Measurements from ENCODE around the gene SPG11.

The SPG11 gene

DNA sequence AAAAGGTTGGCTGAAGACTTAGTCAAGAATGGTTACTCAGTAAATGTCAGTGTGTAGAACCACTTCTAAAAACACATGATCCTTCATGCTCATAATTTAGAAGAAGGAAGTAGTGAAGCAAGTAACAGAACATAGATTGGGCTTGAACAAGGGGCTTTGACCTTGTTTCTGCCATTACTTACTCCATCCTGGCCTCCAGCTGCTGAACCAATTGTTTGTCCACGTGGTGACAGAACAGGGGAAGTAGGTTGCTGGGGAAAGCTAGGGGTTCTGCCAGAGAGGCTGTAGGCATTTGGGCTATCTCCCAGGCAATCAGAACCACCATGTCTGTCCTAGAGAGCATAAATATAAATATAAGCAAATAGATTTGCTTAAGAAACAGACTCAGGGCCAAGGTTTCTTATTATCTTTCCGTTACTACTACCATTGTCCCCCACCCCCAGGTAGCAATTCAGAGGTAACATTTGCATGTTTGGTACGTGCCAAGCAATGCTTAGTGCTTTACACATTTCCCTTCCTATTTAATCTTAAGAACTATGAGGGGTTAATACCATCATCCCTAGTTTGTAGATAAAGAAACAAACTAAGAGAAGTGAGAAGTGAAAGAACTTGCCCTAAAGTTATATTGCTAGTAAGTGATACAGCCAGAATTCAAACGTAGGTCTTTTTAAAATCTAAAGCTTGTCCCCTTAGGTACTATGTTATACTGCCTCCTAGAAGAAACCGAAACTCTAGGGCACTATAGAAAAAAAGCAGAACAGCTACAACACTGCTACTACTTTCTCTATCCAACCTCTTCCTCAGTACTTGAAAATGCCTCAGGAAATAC lies 3.0 kb upstream of the SPG11 start:
- Mint-ChIP-seq H3K4me1 (peaks cover 48% of the 10 kb centered on the region), H3K27me3 (no peaks in the 10 kb centered on the region), H3K36me3 (no peaks in the 10 kb centered on the region), H3K27ac (peak overlapping the region; percentile 96), H3K9me3 (no peaks in the 10 kb centered on the region), H3K4me3 (peak overlapping the region; percentile 78)
- ATAC-seq (ENCODE audit: low read depth) (peak; percentile 18), DNase-seq (ENCODE audit: low spot score in 2 of 2) (peak in 1 of 2 donors; percentile 36)

DNA sequence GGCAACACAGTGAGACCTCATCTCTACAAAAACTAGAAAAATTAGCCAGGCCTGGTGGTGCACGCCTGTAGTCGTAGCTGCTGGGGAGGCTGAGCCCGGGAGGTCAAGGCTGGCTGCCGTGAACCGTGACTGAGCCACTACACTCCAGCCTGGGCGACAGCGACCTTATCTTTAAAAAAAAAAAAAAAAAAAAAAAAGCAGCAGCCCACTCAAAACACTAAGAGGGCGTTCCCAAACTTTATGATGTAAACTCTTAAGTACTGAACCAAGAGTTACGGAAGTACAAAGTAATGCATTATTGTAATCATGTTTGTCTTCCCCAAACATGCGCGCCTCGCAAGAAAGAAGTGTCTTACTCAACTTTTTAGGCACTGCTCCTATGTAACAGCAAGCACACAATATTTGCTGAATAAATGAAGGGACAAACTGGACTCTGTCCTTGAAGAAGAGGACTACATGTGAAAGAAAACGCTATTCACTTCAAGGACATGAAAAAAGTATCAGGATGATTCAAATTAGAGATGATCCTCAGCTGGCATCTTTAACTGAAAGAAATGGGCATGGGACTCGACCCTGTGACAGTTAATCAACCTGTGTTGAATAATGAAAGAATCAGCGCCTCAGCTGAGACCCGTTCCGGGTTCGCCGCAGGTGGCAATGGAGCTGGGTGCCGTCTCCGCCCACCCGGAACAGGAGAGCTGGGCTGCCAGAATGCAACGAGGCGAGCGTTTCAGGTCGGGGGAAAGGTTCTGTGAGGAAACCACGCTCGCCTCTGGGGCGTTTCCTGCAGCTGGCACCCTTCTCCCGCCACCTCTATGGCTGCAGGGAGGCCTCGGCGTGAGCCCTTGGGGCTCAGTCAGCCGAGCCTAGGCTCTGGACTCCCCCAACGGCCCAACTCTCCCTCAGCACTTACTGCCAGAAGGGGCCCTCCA lies 718 bp downstream of the SPG11 start:
- ATAC-seq (ENCODE audit: low read depth): peak; percentile 67
- DNase-seq (ENCODE audit: low spot score in 2 of 2): peak; percentile 76 to 81
- Mint-ChIP-seq H3K4me3 (peak overlapping the region; percentile 99), H3K27me3 (no peaks in the 10 kb centered on the region), H3K9me3 (no peaks in the 10 kb centered on the region), H3K4me1 (peaks cover 33% of the 10 kb centered on the region), H3K36me3 (peaks cover 8% of the 10 kb centered on the region), H3K27ac (peak overlapping the region; percentile 96)

GRCh38 chr15:44661576-44661975 lies 1.9 kb downstream of the SPG11 start:
- H3K27ac Mint-ChIP-seq: peak overlapping the region; percentile 96
- H3K9me3 Mint-ChIP-seq: no peaks in the 10 kb centered on the region
- H3K36me3 Mint-ChIP-seq: peaks cover 12% of the 10 kb centered on the region
- H3K4me1 Mint-ChIP-seq: peaks cover 25% of the 10 kb centered on the region
- no peak for ATAC-seq (ENCODE audit: low read depth)
- H3K27me3 Mint-ChIP-seq: no peaks in the 10 kb centered on the region
- no peak for DNase-seq (ENCODE audit: low spot score in 2 of 2)
- peak overlapping the region; percentile 62 for H3K4me3 Mint-ChIP-seq

DNA sequence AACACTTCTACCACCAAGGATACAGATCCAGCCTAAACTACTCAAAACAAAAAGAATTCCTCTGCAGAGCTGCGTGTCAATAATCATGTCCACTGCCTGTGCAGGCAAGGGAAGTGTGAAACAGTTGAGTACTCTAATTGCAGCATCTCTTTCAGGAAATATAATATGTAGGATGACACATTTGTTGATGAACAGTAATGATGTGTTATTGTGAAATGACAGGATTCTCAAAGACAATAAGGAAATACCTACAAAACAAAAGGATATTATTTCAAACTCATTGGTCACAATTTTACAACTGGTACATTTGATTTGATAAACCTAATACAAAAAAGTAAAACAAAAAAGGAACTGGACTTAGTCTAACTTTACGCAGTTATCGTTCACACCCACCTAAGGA lies 4.4 kb downstream of the SPG11 start:
- Mint-ChIP-seq H3K27ac (peak overlapping the region; percentile 35), H3K9me3 (no peaks in the 10 kb centered on the region), H3K36me3 (peaks cover 22% of the 10 kb centered on the region), H3K4me3 (no peak overlapping the region), H3K27me3 (no peaks in the 10 kb centered on the region), H3K4me1 (peaks cover 20% of the 10 kb centered on the region)
- no peak for DNase-seq (ENCODE audit: low spot score in 2 of 2)
- no peak for ATAC-seq (ENCODE audit: low read depth)

- no peaks in the 10 kb centered on the region for H3K9me3 Mint-ChIP-seq
- DNase-seq (ENCODE audit: low spot score in 2 of 2): no peak
- ATAC-seq (ENCODE audit: low read depth): no peak
Observed at GRCh38 chr15:44657378-44657777, 6.1 kb downstream of the SPG11 start.

DNA sequence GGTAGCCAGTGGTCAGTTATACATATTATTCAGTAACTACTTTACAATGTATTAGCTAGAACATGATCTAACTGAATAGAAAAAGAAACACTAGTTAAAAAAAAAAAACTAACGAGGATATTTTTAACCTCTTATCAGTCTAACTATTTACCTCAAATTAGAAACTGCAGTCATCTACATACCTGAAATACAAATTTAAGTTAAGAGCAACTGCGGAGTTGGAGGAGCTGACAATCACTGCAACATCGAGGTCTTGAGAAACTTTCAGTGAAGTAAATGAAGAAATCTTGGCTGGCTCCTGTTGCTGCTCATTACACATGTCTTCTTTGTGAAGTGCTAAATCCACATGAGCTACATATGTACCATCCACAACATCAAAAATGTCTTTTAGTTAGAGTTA lies 6.5 kb downstream of the SPG11 start:
- ATAC-seq (ENCODE audit: low read depth) (no peak), DNase-seq (ENCODE audit: low spot score in 2 of 2) (no peak)
- Mint-ChIP-seq H3K9me3 (no peaks in the 10 kb centered on the region), H3K4me3 (no peak overlapping the region), H3K27ac (no peak overlapping the region), H3K27me3 (no peaks in the 10 kb centered on the region), H3K4me1 (peaks cover 22% of the 10 kb centered on the region), H3K36me3 (peaks cover 30% of the 10 kb centered on the region)

More at GRCh38 chr15:44657378-44657777, 6.1 kb downstream of the SPG11 start:
- H3K27me3 Mint-ChIP-seq: no peaks in the 10 kb centered on the region
- peaks cover 23% of the 10 kb centered on the region for H3K4me1 Mint-ChIP-seq
- H3K36me3 Mint-ChIP-seq: peaks cover 30% of the 10 kb centered on the region
- H3K4me3 Mint-ChIP-seq: no peak overlapping the region
- no peak overlapping the region for H3K27ac Mint-ChIP-seq

DNA sequence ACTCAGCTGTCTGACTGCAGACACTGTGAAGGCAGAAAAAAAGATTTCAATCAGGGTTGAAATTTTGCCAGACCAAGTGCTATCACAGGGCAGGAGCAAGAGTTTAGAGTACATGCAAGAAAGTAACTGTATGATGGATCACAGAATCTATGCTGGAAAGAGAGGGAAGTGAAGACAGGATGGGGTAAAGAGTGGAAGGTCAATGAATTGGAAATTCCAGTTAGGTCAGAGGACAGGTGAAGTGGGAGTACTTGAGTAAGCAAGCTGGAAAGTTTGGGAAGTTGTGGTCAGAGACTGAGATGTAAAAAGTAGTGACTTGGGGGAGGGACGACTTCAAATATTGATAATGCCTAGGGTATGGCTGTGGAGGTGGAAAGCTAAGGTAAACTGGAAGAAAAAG lies 7.2 kb downstream of the SPG11 start:
- H3K4me1 Mint-ChIP-seq: peaks cover 20% of the 10 kb centered on the region
- H3K27me3 Mint-ChIP-seq: no peaks in the 10 kb centered on the region
- H3K36me3 Mint-ChIP-seq: peaks cover 35% of the 10 kb centered on the region
- no peak for ATAC-seq (ENCODE audit: low read depth)
- no peaks in the 10 kb centered on the region for H3K9me3 Mint-ChIP-seq
- DNase-seq (ENCODE audit: low spot score in 2 of 2): no peak
- H3K27ac Mint-ChIP-seq: peak overlapping the region; percentile 22
- H3K4me3 Mint-ChIP-seq: no peak overlapping the region

- DNase-seq (ENCODE audit: low spot score in 2 of 2) (no peak), ATAC-seq (ENCODE audit: low read depth) (no peak)
- Mint-ChIP-seq H3K36me3 (peaks cover 37% of the 10 kb centered on the region), H3K9me3 (no peaks in the 10 kb centered on the region), H3K4me1 (peaks cover 16% of the 10 kb centered on the region), H3K27ac (no peak overlapping the region), H3K4me3 (no peak overlapping the region), H3K27me3 (no peaks in the 10 kb centered on the region)
Observed at GRCh38 chr15:44654858-44655257, 8.6 kb downstream of the SPG11 start.

DNA sequence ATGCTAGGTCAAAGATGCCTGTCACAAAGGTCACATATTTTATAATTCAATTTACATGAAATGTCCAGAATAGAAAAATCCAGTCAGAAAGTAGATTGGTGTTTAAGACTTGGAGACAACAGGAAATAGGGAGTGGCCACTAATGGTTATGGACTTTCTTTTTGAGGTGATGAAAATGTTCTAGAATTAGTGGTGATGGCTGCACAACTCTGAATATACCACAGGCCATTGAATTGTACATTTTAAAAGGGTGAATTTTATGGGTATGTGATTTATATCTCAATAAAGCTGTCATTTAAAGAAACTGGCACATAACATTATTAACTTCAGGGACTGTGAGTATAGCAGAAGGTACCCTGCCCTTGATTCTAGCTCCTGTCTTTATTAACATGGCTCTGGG lies 15.8 kb downstream of the SPG11 start:
- peak overlapping the region; percentile 41 for H3K27ac Mint-ChIP-seq
- peaks cover 7% of the 10 kb centered on the region for H3K9me3 Mint-ChIP-seq
- peaks cover 43% of the 10 kb centered on the region for H3K36me3 Mint-ChIP-seq
- no peak overlapping the region for H3K4me3 Mint-ChIP-seq
- no peaks in the 10 kb centered on the region for H3K27me3 Mint-ChIP-seq
- no peak for DNase-seq (ENCODE audit: low spot score in 2 of 2)
- ATAC-seq (ENCODE audit: low read depth): no peak
- peaks cover 32% of the 10 kb centered on the region for H3K4me1 Mint-ChIP-seq

DNA sequence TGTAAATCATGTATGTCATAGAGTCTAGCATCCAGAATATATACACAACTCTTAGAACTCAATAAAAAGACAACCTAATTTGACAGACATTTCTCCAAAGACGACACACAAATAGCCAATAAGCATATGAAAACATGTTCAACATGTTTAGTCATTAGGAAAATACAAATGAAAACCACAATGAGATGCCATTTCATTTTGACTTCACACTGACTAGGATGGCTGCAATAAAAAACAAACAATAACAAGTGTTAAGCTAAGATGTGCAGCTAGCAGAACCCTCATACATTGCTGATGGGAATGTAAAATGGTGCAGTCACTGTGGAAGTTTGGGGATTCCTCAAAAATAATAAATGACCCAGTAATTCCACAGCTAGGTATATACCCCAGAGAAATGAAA lies 16.4 kb downstream of the SPG11 start:
- peak overlapping the region; percentile 64 for H3K27ac Mint-ChIP-seq
- DNase-seq (ENCODE audit: low spot score in 2 of 2) (no peak), ATAC-seq (ENCODE audit: low read depth) (no peak)
- no peak overlapping the region for H3K4me3 Mint-ChIP-seq
- H3K9me3 Mint-ChIP-seq: peaks cover 7% of the 10 kb centered on the region
- peaks cover 32% of the 10 kb centered on the region for H3K4me1 Mint-ChIP-seq
- no peaks in the 10 kb centered on the region for H3K27me3 Mint-ChIP-seq
- H3K36me3 Mint-ChIP-seq: peaks cover 45% of the 10 kb centered on the region

DNA sequence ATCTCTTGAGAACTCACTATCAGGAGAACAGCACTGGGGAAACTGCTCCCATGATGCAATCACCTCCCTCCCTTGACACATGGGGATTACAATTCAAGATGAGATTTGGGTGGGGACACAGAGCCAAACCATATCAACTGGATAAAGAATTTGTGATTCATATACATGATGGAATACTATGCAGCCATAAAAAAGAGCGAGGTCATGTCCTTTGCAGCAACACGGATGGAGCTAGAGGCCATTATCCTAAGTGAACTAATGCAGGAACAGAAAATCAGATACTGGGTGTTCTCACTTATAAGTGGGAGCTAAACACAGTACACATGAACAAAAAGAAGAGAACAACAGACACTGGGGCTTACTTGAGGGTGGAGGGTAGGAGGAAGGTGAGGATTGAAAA lies 17.0 kb downstream of the SPG11 start:
- Mint-ChIP-seq H3K4me1 (peaks cover 34% of the 10 kb centered on the region), H3K36me3 (peaks cover 43% of the 10 kb centered on the region), H3K27me3 (no peaks in the 10 kb centered on the region), H3K4me3 (no peak overlapping the region), H3K27ac (peak overlapping the region; percentile 64), H3K9me3 (peaks cover 7% of the 10 kb centered on the region)
- no peak for DNase-seq (ENCODE audit: low spot score in 2 of 2)
- ATAC-seq (ENCODE audit: low read depth): no peak

GRCh38 chr15:44641651-44642050 lies 21.8 kb downstream of the SPG11 start:
- Mint-ChIP-seq H3K27me3 (no peaks in the 10 kb centered on the region), H3K9me3 (peaks cover 7% of the 10 kb centered on the region), H3K4me1 (peaks cover 37% of the 10 kb centered on the region), H3K27ac (no peak overlapping the region), H3K4me3 (no peak overlapping the region), H3K36me3 (peaks cover 36% of the 10 kb centered on the region)
- ATAC-seq (ENCODE audit: low read depth) (no peak), DNase-seq (ENCODE audit: low spot score in 2 of 2) (no peak)

- Mint-ChIP-seq H3K27me3 (no peaks in the 10 kb centered on the region), H3K4me3 (no peak overlapping the region), H3K36me3 (peaks cover 28% of the 10 kb centered on the region), H3K9me3 (no peaks in the 10 kb centered on the region), H3K4me1 (peaks cover 8% of the 10 kb centered on the region), H3K27ac (no peak overlapping the region)
- no peak for ATAC-seq (ENCODE audit: low read depth)
- no peak for DNase-seq (ENCODE audit: low spot score in 2 of 2)
Observed at GRCh38 chr15:44636976-44637375, 26.5 kb downstream of the SPG11 start.

DNA sequence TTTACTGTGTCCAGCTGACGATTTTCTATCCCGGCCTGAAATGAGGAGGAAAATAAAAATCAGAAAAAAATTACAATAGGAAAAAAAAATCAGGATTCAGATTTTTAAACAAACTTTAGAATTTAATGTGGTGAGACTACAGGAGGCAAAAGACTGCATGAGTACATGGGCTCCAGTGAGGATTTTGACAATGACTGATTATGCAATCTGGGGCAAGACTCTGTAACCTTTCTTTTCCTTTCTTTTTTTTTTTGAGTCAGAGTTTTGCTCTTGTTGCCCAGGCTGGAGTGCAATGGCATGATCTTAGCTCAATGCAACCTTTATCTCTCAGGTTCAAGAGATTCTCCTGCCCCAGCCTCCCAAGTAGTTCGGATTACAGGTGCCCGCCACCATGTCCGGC lies 29.9 kb downstream of the SPG11 start:
- Mint-ChIP-seq H3K4me1 (peaks cover 4% of the 10 kb centered on the region), H3K36me3 (peaks cover 29% of the 10 kb centered on the region), H3K27me3 (no peaks in the 10 kb centered on the region), H3K27ac (no peak overlapping the region), H3K9me3 (no peaks in the 10 kb centered on the region), H3K4me3 (no peak overlapping the region)
- ATAC-seq (ENCODE audit: low read depth): no peak
- DNase-seq (ENCODE audit: low spot score in 2 of 2): no peak

Measured in memory B cell (primary cell).